Measurements from ENCODE around the gene ANKS6.

ANKS6 gene

GRCh38 chr9:98740226-98740881, 56.0 kb downstream of the ANKS6 start:
- DNase-seq (ENCODE audit: low read depth), result no peak
- TF ChIP-seq, protein P1, sequence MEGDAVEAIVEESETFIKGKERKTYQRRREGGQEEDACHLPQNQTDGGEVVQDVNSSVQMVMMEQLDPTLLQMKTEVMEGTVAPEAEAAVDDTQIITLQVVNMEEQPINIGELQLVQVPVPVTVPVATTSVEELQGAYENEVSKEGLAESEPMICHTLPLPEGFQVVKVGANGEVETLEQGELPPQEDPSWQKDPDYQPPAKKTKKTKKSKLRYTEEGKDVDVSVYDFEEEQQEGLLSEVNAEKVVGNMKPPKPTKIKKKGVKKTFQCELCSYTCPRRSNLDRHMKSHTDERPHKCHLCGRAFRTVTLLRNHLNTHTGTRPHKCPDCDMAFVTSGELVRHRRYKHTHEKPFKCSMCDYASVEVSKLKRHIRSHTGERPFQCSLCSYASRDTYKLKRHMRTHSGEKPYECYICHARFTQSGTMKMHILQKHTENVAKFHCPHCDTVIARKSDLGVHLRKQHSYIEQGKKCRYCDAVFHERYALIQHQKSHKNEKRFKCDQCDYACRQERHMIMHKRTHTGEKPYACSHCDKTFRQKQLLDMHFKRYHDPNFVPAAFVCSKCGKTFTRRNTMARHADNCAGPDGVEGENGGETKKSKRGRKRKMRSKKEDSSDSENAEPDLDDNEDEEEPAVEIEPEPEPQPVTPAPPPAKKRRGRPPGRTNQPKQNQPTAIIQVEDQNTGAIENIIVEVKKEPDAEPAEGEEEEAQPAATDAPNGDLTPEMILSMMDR (IDR thresholded peaks at IDR 0.05; ENCODE audit: insufficient read depth, low read depth, low read length, missing control alignments), result no peak
- H3K4me3 ChIP-seq (ENCODE audit: low read length), result no peak overlapping the region

DNA sequence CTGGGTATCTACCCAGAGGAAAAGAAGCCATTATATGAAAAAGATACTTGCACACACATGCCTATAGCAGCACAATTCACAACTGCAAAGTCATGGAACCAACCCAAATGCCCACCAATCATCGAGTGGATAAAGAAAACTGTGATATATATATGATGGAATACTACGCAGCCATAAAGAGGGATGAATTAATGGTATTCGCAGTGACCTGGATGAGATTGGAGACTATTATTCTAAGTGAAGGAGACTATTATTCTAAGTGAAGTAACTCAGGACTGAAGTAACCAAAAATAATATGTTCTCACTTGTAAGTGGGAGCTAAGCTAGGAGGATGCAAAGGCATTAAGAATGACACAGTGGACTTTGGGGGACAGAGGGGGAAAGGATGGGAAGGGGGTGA, 57.6 kb downstream of the ANKS6 start:
- TF ChIP-seq, protein P1 (IDR thresholded peaks at IDR 0.05; ENCODE audit: insufficient read depth, low read depth, low read length, missing control alignments), result no peak
- no peak for DNase-seq (ENCODE audit: low read depth)
- no peak overlapping the region for H3K4me3 ChIP-seq (ENCODE audit: low read length)

DNA sequence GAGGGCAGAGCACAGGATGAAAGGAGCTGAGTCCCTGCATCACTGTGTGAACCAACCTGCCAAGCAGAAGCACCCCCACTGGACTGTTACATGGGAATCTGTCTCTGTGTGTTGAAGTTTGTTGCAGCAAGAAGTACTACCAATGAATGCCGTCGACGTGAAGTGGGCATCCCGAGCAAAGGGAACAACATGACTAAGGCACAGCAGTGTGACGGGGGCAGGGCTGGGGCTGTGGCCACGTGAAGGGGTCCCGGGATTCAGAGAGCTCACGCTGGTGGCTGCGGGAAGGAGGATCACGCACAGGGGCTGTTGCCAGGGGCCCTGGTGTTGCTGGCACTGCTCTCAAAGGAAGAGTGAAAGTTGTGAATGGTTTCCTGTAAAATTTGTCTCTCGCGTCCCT, 60.1 kb downstream of the ANKS6 start:
- DNase-seq (ENCODE audit: low read depth), result no peak
- no peak overlapping the region for H3K4me3 ChIP-seq (ENCODE audit: low read length)
- TF ChIP-seq, protein P1 (IDR thresholded peaks at IDR 0.05; ENCODE audit: insufficient read depth, low read depth, low read length, missing control alignments), result no peak

GRCh38 chr9:98732801-98733200, 63.6 kb downstream of the ANKS6 start:
- DNase-seq (ENCODE audit: low read depth), result peak; percentile 84
- TF ChIP-seq, protein P1 (IDR thresholded peaks at IDR 0.05; ENCODE audit: insufficient read depth, low read depth, low read length, missing control alignments), result no peak
- no peak overlapping the region for H3K4me3 ChIP-seq (ENCODE audit: low read length)

GRCh38 chr9:98732091-98732490, 64.3 kb downstream of the ANKS6 start:
- TF ChIP-seq, protein P1 (IDR thresholded peaks at IDR 0.05; ENCODE audit: insufficient read depth, low read depth, low read length, missing control alignments), result no peak
- no peak overlapping the region for H3K4me3 ChIP-seq (ENCODE audit: low read length)
- DNase-seq (ENCODE audit: low read depth), result no peak

GRCh38 chr9:98730871-98731270, 65.5 kb downstream of the ANKS6 start:
- H3K4me3 ChIP-seq (ENCODE audit: low read length), result no peak overlapping the region
- TF ChIP-seq, protein P1 (IDR thresholded peaks at IDR 0.05; ENCODE audit: insufficient read depth, low read depth, low read length, missing control alignments), result no peak
- no peak for DNase-seq (ENCODE audit: low read depth)

DNA sequence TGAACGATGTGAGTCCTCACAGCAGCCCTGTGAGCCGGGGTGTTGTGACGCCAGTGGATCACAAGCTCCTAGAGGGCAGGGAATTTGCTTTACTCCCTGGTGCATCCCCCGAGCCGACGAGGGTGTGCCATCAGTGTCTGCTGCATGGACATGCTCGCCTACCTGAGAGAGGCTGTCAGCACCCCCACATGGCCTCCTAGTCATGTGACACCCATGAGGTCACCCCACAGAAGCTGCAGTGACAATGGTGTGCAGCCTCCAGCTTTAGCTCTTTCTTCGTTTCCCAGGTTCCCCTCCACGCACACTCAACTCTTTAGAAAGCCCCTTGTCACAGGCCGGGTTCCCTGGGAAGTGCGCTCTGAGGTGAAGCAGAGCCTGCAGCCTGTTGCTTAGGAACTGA, 67.9 kb downstream of the ANKS6 start:
- TF ChIP-seq, protein P1 (IDR thresholded peaks at IDR 0.05; ENCODE audit: insufficient read depth, low read depth, low read length, missing control alignments), result no peak
- no peak for DNase-seq (ENCODE audit: low read depth)
- H3K4me3 ChIP-seq (ENCODE audit: low read length), result no peak overlapping the region
